ENCODE results near the gene APLP2.

Gene APLP2

DNA sequence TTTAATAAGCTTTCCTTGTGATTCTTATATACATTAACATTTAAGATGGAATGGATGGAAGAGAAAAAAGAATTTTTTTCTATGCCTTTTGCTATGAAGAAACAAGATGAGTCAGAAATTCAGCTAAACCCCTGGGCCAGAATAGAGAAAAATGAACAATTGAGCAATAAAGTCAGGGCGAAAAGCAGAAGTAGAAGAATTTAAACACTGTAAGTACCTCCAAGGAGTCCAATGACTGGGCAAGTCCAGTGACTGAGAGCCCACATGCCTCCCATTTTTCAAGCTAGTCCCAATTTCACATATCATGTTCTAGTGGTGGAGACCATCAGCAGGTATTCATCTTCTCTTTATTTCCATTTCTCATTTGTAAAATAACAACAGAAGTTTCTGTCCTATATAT is 18.6 kb upstream of the APLP2 start:
- H3K27ac ChIP-seq (ENCODE audit: low read length), result no peak overlapping the region
- no peak overlapping the region for H3K9ac ChIP-seq (ENCODE audit: low read length)
- no peaks in the 10 kb centered on the region for H4K20me1 ChIP-seq (ENCODE audit: insufficient read depth, low read length)
- no peak overlapping the region for H2AFZ ChIP-seq (ENCODE audit: low read depth, low read length)
- TF ChIP-seq, protein P1, sequence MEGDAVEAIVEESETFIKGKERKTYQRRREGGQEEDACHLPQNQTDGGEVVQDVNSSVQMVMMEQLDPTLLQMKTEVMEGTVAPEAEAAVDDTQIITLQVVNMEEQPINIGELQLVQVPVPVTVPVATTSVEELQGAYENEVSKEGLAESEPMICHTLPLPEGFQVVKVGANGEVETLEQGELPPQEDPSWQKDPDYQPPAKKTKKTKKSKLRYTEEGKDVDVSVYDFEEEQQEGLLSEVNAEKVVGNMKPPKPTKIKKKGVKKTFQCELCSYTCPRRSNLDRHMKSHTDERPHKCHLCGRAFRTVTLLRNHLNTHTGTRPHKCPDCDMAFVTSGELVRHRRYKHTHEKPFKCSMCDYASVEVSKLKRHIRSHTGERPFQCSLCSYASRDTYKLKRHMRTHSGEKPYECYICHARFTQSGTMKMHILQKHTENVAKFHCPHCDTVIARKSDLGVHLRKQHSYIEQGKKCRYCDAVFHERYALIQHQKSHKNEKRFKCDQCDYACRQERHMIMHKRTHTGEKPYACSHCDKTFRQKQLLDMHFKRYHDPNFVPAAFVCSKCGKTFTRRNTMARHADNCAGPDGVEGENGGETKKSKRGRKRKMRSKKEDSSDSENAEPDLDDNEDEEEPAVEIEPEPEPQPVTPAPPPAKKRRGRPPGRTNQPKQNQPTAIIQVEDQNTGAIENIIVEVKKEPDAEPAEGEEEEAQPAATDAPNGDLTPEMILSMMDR (IDR thresholded peaks at IDR 0.05; ENCODE audit: low read depth, low read length), result no peak
- no peak for TF ChIP-seq EZH2phosphoT487 (IDR thresholded peaks at IDR 0.05; ENCODE audit: low read depth)
- H3K79me2 ChIP-seq (ENCODE audit: low read length), result no peaks in the 10 kb centered on the region
- no peaks in the 10 kb centered on the region for H3K36me3 ChIP-seq (replicated peaks; ENCODE audit: low read depth, low read length)
- H3K9me3 ChIP-seq (ENCODE audit: insufficient read depth, low read length), result no peaks in the 10 kb centered on the region
- peaks cover 27% of the 10 kb centered on the region for H3K27me3 ChIP-seq (ENCODE audit: low read depth, low read length)
- no peak overlapping the region for H3K4me2 ChIP-seq (ENCODE audit: low read length)
- H3K4me1 ChIP-seq (ENCODE audit: low read length), result no peaks in the 10 kb centered on the region
- H3K4me3 ChIP-seq (ENCODE audit: low read length), result no peak overlapping the region

DNA sequence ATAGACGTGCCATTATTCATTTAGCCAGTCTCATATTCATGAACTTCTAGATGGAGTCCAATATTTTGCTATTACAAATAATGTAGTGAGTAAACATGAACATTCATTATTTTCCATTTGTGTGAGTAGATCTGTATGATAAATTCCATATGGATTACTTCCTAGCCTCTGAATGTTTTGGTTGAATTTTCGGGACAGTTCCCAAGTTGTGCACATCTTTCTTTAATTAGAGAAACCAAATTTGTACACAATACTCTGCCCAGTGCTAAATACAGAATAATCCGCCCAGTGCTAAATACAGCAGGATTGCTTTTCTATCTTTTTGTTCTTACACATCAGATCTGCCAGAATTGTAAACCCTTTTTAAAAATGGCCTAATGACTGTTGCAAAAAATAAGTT is 17.1 kb upstream of the APLP2 start:
- H2AFZ ChIP-seq (ENCODE audit: low read depth, low read length), result no peak overlapping the region
- TF ChIP-seq, protein P1 (IDR thresholded peaks at IDR 0.05; ENCODE audit: low read depth, low read length), result no peak
- no peak for TF ChIP-seq EZH2phosphoT487 (IDR thresholded peaks at IDR 0.05; ENCODE audit: low read depth)
- no peak overlapping the region for H3K4me3 ChIP-seq (ENCODE audit: low read length)
- H3K79me2 ChIP-seq (ENCODE audit: low read length), result no peaks in the 10 kb centered on the region
- no peaks in the 10 kb centered on the region for H3K36me3 ChIP-seq (replicated peaks; ENCODE audit: low read depth, low read length)
- no peaks in the 10 kb centered on the region for H3K9me3 ChIP-seq (ENCODE audit: insufficient read depth, low read length)
- peaks cover 32% of the 10 kb centered on the region for H3K27me3 ChIP-seq (ENCODE audit: low read depth, low read length)
- no peaks in the 10 kb centered on the region for H3K4me1 ChIP-seq (ENCODE audit: low read length)
- no peak overlapping the region for H3K9ac ChIP-seq (ENCODE audit: low read length)
- no peak overlapping the region for H3K27ac ChIP-seq (ENCODE audit: low read length)
- H3K4me2 ChIP-seq (ENCODE audit: low read length), result no peak overlapping the region
- H4K20me1 ChIP-seq (ENCODE audit: insufficient read depth, low read length), result no peaks in the 10 kb centered on the region

DNA sequence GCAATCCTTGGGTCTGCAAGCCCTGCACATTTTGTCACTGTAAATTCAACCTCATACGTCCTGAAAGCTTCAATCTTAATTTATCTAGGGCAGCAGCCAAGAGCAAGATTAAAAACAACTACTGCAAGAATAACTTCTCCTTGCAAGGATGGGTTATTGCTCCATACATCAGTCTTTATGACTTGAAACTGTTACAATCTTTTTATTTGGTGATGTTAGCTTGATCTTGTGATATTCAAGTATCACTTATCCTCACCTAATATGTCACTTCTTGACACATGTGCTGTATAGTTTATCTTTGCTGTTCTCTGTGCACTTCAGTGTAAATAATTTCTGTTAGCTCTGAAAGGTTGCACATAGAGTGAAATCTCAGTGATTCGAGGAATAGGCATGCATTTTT is 14.7 kb upstream of the APLP2 start:
- H3K4me1 ChIP-seq (ENCODE audit: low read length), result no peaks in the 10 kb centered on the region
- H3K36me3 ChIP-seq (replicated peaks; ENCODE audit: low read depth, low read length), result no peaks in the 10 kb centered on the region
- H2AFZ ChIP-seq (ENCODE audit: low read depth, low read length), result no peak overlapping the region
- no peaks in the 10 kb centered on the region for H4K20me1 ChIP-seq (ENCODE audit: insufficient read depth, low read length)
- H3K4me2 ChIP-seq (ENCODE audit: low read length), result no peak overlapping the region
- H3K79me2 ChIP-seq (ENCODE audit: low read length), result no peaks in the 10 kb centered on the region
- H3K9ac ChIP-seq (ENCODE audit: low read length), result no peak overlapping the region
- no peaks in the 10 kb centered on the region for H3K9me3 ChIP-seq (ENCODE audit: insufficient read depth, low read length)
- H3K27me3 ChIP-seq (ENCODE audit: low read depth, low read length), result peaks cover 49% of the 10 kb centered on the region
- H3K4me3 ChIP-seq (ENCODE audit: low read length), result no peak overlapping the region
- TF ChIP-seq, protein P1 (IDR thresholded peaks at IDR 0.05; ENCODE audit: low read depth, low read length), result no peak
- no peak for TF ChIP-seq EZH2phosphoT487 (IDR thresholded peaks at IDR 0.05; ENCODE audit: low read depth)
- no peak overlapping the region for H3K27ac ChIP-seq (ENCODE audit: low read length)

DNA sequence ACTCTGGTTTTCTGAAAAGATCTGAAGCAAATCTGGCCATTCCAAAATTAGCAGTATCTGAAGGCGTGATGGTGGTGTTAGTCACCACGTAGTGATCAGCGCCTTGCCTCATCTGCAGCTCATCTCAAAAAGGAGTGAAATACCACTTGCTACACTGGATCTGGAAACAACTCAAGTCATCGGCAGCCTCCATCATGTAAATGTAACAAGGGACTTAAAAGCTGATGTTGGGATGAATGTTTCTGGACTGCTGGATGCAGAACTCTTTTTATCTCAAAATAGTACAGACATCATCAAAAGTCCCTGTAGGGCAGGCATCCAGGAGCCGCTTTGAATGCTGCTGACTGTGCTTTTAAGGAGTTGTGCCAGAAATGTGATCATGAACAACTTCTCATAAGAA is 14.1 kb upstream of the APLP2 start:
- H3K4me3 ChIP-seq (ENCODE audit: low read length), result no peak overlapping the region
- H2AFZ ChIP-seq (ENCODE audit: low read depth, low read length), result no peak overlapping the region
- no peaks in the 10 kb centered on the region for H3K4me1 ChIP-seq (ENCODE audit: low read length)
- no peaks in the 10 kb centered on the region for H3K9me3 ChIP-seq (ENCODE audit: insufficient read depth, low read length)
- H3K27ac ChIP-seq (ENCODE audit: low read length), result no peak overlapping the region
- TF ChIP-seq EZH2phosphoT487 (IDR thresholded peaks at IDR 0.05; ENCODE audit: low read depth), result no peak
- TF ChIP-seq, protein P1 (IDR thresholded peaks at IDR 0.05; ENCODE audit: low read depth, low read length), result no peak
- no peak overlapping the region for H3K4me2 ChIP-seq (ENCODE audit: low read length)
- no peaks in the 10 kb centered on the region for H3K79me2 ChIP-seq (ENCODE audit: low read length)
- H3K27me3 ChIP-seq (ENCODE audit: low read depth, low read length), result peaks cover 54% of the 10 kb centered on the region
- H3K36me3 ChIP-seq (replicated peaks; ENCODE audit: low read depth, low read length), result no peaks in the 10 kb centered on the region
- H3K9ac ChIP-seq (ENCODE audit: low read length), result no peak overlapping the region
- no peaks in the 10 kb centered on the region for H4K20me1 ChIP-seq (ENCODE audit: insufficient read depth, low read length)

Data from OCI-LY3 (cell line).